Fibroblast of upper back skin (primary cell): ENCODE measurements around the gene PRSS27.
A peak's percentile ranks its signal among the peaks of the same experiment; 100 is the strongest.
"Not testable (repeated sequence)": the region's sequence is repeated elsewhere in the genome, so short reads cannot be mapped to it uniquely, and the experiment has no call there.

Experiments
- DNase-seq: peaks from one replicate; pipeline ENCODE4 v3.0.0-alpha.2; 2013

PRSS27 gene

GRCh38 chr16:2721634-2722173 lies 1.7 kb upstream of the PRSS27 start:
- not testable (repeated sequence) for DNase-seq

GRCh38 chr16:2720719-2721633 lies 952 bp upstream of the PRSS27 start:
- DNase-seq = peak; percentile 82

GRCh38 chr16:2719328-2720063 lies 528 bp downstream of the PRSS27 start:
- DNase-seq = no peak

- no peak for DNase-seq
Measured at GRCh38 chr16:2717383-2718263, 2.4 kb downstream of the PRSS27 start.

GRCh38 chr16:2716948-2717347 lies 3.1 kb downstream of the PRSS27 start:
- DNase-seq = no peak

GRCh38 chr16:2715966-2716885 lies 3.8 kb downstream of the PRSS27 start:
- no peak for DNase-seq

GRCh38 chr16:2715519-2715918 lies 4.5 kb downstream of the PRSS27 start:
- DNase-seq = peak; percentile 36

GRCh38 chr16:2715064-2715463 lies 5.0 kb downstream of the PRSS27 start:
- DNase-seq = no peak

- DNase-seq = no peak
Measured at GRCh38 chr16:2713985-2714774, 5.8 kb downstream of the PRSS27 start.

GRCh38 chr16:2713523-2713922 lies 6.5 kb downstream of the PRSS27 start:
- DNase-seq = no peak

- DNase-seq = no peak
Measured at GRCh38 chr16:2712546-2712945, 7.5 kb downstream of the PRSS27 start.

GRCh38 chr16:2712063-2712441 lies 8.0 kb downstream of the PRSS27 start:
- DNase-seq = no peak

- no peak for DNase-seq
Measured at GRCh38 chr16:2711370-2712062, 8.5 kb downstream of the PRSS27 start.

GRCh38 chr16:2710711-2711231 lies 9.3 kb downstream of the PRSS27 start:
- no peak for DNase-seq

- no peak for DNase-seq
Measured at GRCh38 chr16:2710021-2710710, 9.9 kb downstream of the PRSS27 start.

GRCh38 chr16:2709588-2709984 lies 10.4 kb downstream of the PRSS27 start:
- no peak for DNase-seq

- no peak for DNase-seq
Measured at GRCh38 chr16:2708955-2709587, 11.0 kb downstream of the PRSS27 start.

- no peak for DNase-seq
Measured at GRCh38 chr16:2708290-2708639, 11.8 kb downstream of the PRSS27 start.
